ENCODE data around the gene CDH20.

- TF ChIP-seq CTCF (IDR thresholded peaks at IDR 0.05 in 8 of 11, conservative IDR thresholded peaks at IDR 0.05 in 3 of 11) = no peak
- no peak for TF ChIP-seq POLR2A (IDR thresholded peaks at IDR 0.05)
Measured at GRCh38 chr18:61364953-61365352, 31.7 kb downstream of the CDH20 start.
